Measurements from ENCODE around the gene CTAGE9.
"Not testable (repeated sequence)": the region's sequence is repeated elsewhere in the genome, so short reads cannot be mapped to it uniquely, and the experiment has no call there.

Gene CTAGE9

DNA sequence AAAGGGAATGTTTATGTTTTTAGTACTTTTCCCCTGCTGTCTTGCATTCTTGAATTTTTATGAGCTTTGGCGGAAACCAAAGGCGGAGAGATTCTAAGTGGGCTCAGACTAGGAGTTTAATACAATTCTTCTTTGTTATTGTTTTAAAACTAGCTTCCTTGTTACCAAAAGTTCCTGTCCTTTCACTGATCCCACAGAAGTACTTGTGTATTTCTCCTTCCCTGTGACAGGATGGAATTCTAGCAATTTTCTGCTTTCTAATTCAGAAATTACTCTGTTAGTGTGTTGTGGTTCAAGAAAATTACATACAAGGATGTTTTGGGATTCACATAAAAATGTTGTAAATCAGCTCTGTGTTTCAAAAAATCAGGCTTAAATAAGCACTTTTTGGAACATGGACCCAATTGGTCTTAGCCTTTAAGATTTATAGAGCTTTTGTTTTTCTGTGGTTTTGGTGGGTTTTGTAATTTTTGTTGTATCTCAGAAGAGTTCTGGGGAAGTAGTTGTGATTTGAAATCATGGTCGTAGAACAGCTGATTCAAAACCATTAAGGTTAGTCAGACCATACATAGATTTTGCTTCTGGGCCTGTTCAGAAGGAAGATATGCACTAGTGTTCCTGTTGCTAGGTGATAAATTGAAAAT is 17.6 kb upstream of the CTAGE9 start:
- no peak for DNase-seq (ENCODE audit: low read depth)

- DNase-seq (ENCODE audit: low read depth): no peak
These were observed 17.1 kb upstream of the CTAGE9 start for GRCh38 chr6:131727868-131728267.

- no peak for DNase-seq (ENCODE audit: low read depth)
These were observed 16.6 kb upstream of the CTAGE9 start for GRCh38 chr6:131727467-131727866.

GRCh38 chr6:131724114-131724513 is 13.3 kb upstream of the CTAGE9 start:
- no peak for DNase-seq (ENCODE audit: low read depth)

- DNase-seq (ENCODE audit: low read depth): no peak
These were observed 10.3 kb upstream of the CTAGE9 start for GRCh38 chr6:131721161-131721560.

- DNase-seq (ENCODE audit: low read depth): no peak
These were observed 7.2 kb upstream of the CTAGE9 start for GRCh38 chr6:131717836-131718542.

DNA sequence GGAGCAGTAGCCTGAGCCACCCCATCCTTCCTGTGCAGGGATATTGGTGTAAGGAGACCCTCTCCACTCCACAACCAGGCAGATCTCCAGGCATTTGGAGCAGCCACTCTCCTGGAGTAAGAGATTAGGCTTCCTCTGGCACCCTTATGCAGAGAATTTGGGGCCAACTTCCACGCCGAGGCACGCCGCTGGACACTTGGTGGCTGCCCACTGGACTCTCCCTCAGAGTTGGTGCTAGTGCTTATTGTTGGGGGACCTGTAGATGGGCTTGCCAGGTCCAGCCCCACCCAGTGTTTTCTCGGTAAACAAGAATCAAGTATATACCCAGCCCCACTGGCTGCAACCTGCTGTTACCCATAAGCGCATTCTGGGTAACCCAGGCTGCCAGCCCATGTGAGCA is 4.8 kb upstream of the CTAGE9 start:
- not testable (repeated sequence) for DNase-seq (ENCODE audit: low read depth)

DNA sequence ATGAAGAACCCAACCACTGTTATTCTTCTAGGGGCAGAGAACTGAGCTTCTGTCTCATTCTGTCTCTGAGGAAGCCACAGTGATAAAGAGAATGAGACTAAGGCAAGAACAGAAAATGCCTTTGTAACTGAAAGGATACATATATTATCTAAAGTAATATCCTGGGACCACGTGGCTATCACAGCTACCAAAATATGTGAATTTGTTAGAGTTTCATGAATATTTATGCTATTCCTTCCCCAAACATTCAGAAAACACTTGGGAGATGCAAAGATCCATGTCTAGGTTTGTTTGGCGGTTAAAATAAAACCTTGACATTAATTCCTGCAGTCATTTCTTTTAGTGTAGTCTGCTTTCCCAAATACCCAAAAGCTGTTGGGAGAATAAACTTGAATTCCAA is 6.9 kb downstream of the CTAGE9 start:
- not testable (repeated sequence) for DNase-seq (ENCODE audit: low read depth)

DNA sequence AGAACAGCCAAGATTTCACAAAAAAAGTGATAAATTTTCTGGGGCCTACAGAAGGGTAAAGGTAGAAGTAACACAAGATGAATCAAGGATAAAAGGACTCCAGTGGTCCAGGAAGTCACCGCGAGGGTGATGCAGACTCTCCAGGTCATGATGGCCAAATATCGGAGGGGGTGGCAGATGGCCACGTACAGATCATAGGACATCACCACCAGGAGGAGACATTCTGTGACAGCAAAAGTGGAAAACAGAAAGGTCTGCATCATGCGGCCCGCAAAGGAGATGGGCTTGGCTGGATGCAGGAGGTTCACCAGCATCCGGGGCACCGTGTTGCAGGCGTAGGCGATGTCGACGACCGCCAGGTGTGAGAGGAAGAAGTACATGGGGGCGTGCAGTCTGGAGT is 10.0 kb downstream of the CTAGE9 start:
- not testable (repeated sequence) for DNase-seq (ENCODE audit: low read depth)

DNA sequence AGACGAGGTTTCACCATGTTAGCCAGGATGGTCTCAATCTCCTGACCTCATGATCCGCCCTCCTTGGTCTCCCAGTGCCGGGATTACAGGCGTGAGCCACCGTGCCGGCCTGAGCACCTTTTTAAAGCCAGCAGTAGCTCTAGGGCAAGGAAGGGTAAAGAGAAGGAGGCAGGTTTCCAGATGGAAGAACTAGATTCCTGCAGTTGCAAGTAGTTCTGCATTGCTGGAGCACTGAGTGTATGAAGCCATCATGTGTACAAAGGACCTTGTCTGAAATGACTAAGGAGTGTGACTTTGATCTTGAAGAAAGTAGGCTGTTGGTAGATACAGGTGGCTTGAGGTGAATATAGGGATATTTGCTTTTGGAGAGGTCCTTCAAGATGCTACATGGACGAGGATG is 13.9 kb downstream of the CTAGE9 start:
- no peak for DNase-seq (ENCODE audit: low read depth)

DNA sequence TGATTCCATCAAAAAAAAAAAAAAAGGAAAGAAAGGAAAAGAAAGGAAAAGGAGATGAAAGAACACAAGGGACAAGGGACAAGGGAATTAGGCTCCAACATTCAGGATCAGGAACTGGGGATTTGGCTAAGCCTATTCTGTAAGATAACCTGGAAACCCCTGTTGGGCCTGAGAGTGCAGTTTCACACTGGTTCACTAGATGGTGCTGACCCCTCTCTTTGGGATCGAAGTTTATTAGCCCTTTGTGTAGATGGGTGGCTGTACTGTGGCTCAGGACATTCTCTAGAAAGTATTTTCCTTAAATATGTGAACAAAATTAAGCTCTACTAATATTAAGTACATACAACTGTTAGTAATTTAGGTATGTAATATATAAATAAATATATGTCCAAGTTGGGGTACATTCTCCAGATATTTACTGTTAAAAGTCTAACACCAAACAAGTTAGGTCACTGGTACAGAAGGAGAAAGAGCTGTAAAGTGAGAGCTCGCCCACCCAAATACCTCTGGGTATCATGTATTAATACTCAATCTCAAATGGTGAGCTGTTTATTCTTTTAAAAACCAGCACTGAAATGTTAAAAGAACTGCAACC is 15.9 kb downstream of the CTAGE9 start:
- DNase-seq (ENCODE audit: low read depth): no peak

GRCh38 chr6:131693384-131693783 is 17.4 kb downstream of the CTAGE9 start:
- DNase-seq (ENCODE audit: low read depth): no peak

DNA sequence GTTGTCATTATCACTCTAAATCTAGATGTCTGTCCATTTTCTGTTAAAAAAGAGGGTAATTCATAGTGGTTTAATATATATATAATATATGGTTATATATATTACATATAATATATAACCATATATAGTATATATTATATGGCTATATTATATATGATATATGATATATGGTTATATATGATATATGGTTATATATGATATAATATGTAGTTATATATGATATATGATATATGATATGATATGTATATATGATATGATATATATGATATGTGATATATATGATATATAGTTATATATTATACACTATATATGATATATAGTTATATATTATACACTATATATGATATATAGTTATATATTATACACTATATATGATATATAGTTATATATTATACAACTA is 18.2 kb downstream of the CTAGE9 start:
- no peak for DNase-seq (ENCODE audit: low read depth)

DNA sequence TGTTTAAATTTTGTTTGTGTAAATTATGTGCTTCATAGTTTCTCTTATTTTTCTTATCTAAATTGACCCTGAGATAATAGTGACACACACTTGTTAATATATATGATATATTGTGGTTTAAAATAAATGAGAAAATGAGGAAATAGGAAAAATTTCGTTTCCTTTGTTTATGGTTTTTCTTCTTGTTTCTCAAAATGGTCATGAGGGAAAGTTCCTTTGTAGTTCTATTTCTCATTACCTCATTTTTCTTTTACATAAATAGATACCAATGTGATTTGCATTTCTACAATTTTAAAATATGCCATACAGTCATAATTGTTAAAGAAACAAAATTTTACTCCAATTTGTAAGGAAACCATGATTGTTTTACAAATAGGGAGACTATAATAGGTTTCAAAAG is 18.8 kb downstream of the CTAGE9 start:
- no peak for DNase-seq (ENCODE audit: low read depth)

- DNase-seq (ENCODE audit: low read depth): no peak
These were observed 22.5 kb downstream of the CTAGE9 start for GRCh38 chr6:131688286-131688685.

DNA sequence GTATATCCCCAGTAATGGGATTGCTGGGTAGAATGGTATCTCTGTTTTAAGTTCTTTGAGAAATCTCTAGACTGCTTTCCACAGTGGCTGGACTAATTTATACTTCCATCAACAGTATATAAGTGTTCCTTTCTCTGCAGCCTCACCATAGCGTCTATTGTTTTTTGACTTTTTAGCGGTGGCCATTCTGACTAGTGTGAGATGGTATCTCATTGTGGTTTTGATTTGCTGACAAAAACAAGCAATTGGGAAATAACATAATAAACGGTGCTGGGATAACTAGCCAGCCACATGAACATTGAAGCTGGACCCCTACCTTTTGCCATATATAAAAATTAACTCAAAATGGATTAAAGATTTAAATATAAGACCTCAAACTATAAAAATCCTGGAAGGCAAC is 23.8 kb downstream of the CTAGE9 start:
- no peak for DNase-seq (ENCODE audit: low read depth)

DNA sequence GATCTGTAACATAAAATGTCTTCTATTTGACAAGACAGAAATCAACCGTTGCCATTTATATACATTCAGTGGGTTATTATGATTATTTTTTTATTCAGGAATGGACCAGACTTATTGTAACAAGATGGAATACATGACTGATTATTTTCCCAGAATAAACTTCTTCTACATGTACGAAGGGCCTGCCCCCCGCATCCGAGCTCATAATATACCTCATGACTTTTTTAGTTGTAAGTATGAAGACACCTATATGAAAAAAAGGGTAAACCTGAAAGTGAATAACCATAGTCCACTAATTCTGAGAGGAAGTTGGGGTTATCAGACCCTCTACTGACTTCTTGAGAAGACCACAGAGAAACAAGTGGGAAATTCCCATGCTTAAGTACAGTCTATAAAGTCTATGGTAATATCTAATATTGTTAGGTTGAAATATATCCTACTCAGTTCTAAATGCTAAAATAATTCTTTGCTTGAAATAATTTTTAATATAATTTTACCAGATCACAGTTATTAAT is 25.5 kb downstream of the CTAGE9 start:
- DNase-seq (ENCODE audit: low read depth): no peak

DNA sequence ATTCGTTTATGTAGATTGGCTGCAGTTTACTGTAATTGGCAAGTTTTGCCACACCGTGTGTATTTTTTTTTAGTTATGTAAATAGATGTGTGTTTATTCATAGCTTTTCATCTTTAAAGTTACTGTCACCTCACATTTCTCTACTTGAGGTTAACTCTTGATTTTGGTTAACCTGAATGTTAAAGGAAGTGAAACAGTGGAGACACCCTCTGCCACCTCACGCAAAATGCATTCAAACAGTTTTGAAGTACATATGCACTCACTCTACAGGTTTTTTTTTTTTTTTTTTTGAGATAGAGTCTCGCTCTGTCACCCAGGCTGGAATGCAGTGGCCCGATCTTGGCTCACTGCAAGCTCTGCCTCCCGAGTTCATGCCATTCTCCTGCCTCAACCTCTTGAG is 27.3 kb downstream of the CTAGE9 start:
- no peak for DNase-seq (ENCODE audit: low read depth)

DNA sequence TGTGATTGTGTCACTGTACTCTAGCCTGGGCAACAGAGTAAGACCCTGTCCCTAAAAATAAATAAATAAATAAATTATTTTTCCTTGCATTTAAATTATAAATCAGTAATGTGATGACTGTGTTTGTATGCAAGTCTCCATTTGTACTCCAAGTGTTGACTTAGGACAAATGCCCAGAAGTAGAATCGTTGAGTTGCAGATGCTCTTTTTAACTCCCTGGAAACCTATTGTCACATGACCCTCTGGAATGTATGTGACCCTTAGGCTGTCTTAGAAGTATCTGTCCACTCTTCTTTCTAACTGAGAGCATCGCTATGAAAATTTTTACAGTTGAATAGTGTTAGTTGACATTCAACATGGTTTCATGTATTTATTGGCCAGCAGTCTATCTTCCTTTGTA is 28.4 kb downstream of the CTAGE9 start:
- no peak for DNase-seq (ENCODE audit: low read depth)

- DNase-seq (ENCODE audit: low read depth): no peak
These were observed 29.2 kb downstream of the CTAGE9 start for GRCh38 chr6:131681585-131681984.

DNA sequence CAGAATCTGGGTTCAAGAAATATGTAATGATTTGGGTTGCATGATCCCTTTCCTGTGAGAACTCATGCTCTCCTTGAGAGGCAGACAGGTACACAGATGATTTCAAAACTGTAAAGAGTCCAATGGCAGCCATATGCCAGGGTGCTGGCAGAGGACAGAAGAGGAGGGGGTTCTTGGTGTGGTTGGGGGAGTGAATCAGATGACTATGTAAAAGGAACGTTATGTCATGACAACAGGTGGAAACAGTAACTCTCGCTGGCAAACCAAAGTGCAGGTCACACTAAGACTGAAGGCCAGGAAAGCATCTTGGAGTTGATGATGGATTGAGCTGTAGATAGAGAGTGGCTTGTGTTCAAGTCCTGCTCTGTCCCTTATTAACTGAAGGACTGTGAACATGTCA is 29.9 kb downstream of the CTAGE9 start:
- DNase-seq (ENCODE audit: low read depth): no peak

- no peak for DNase-seq (ENCODE audit: low read depth)
These were observed 32.4 kb downstream of the CTAGE9 start for GRCh38 chr6:131678442-131678841.

GRCh38 chr6:131673184-131673583 is 37.6 kb downstream of the CTAGE9 start:
- DNase-seq (ENCODE audit: low read depth): no peak
